ENCODE results near the gene H6PD. TPM values are rescaled to one million over a fixed set of nuclear protein-coding genes. Genes with fewer than 3 reads are reported as not detected.

Gene H6PD
- total and polyA plus RNA-seq, 2 donors (not counting 3 experiments of a cell fraction or from before 2014, with no cell fraction given): 24.5 to 29.0 TPM

GRCh38 chr1:9247894-9248293 is 13.3 kb downstream of the H6PD start:
- dilution Hi-C loops (cut with MboI; ENCODE audit: extremely low pct_ligation_motif_present, low sequenced_read_pairs) (no loop called here), intact Hi-C loops (cut with micrococcal nuclease) (no loop called here)
- TF ChIP-seq, protein P1, sequence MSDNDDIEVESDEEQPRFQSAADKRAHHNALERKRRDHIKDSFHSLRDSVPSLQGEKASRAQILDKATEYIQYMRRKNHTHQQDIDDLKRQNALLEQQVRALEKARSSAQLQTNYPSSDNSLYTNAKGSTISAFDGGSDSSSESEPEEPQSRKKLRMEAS (IDR thresholded peaks at IDR 0.05; ENCODE audit: insufficient read depth, insufficient read length): no peak
- TF ChIP-seq MYC (IDR thresholded peaks at IDR 0.05; ENCODE audit: low read depth, low read length) (no peak), JUN (IDR thresholded peaks at IDR 0.05; ENCODE audit: borderline replicate concordance, insufficient read depth, insufficient read length, low read depth) (no peak)
- Histone ChIP-seq H2AFZ (ENCODE audit: low read depth, low read length) (no peak overlapping the region), H3K9me1 (replicated peaks; ENCODE audit: control insufficient read depth, extremely low read depth, insufficient read depth, low read length) (no peaks in the 10 kb centered on the region), H3K79me2 (ENCODE audit: control insufficient read depth, insufficient read depth, low read length) (no peaks in the 10 kb centered on the region), H3K9me3 (replicated peaks; ENCODE audit: control insufficient read depth, insufficient read depth, low read length) (no peaks in the 10 kb centered on the region), H3K27ac (ENCODE audit: insufficient read depth, low read depth, low read length) (no peak overlapping the region), H4K20me1 (replicated peaks; ENCODE audit: control insufficient read depth, extremely low read depth, insufficient read depth, low read length) (no peaks in the 10 kb centered on the region), H3K4me3 (replicated peaks in 1 of 3; ENCODE audit: insufficient read depth in 1 of 3, low read depth in 1 of 3, low read length in 3 of 3) (no peak overlapping the region), H3K36me3 (ENCODE audit: control insufficient read depth in 2 of 2, extremely low read depth in 1 of 2, insufficient read depth in 2 of 2, low read length in 2 of 2) (peaks cover 0 to 11% of the 10 kb centered on the region in 2 experiments), H3K9ac (replicated peaks; ENCODE audit: extremely low read depth, insufficient read depth, low read length) (no peak overlapping the region), H3K4me2 (ENCODE audit: insufficient read depth, low read length) (no peak overlapping the region), H3K4me1 (ENCODE audit: control insufficient read depth, extremely low read depth, insufficient read depth, low read length) (peaks cover 6% of the 10 kb centered on the region), H3K27me3 (ENCODE audit: control insufficient read depth in 2 of 2, insufficient read depth in 2 of 2, low read length in 2 of 2) (no peaks in the 10 kb centered on the region)
- no TSS peak for BruUV-seq (replicated peaks)
- DNase-seq (ENCODE audit: low read depth, low spot score): no peak
- FAIRE-seq: no peak
- POLR2A ChIA-PET: no interaction called here
- CTCF ChIA-PET: interaction anchor here (1.0 to 3.1 kb wide), 2 partner anchors 9 to 106 kb away, joined by 3 to 17 read pairs; no protein-coding TSS in a partner anchor

DNA sequence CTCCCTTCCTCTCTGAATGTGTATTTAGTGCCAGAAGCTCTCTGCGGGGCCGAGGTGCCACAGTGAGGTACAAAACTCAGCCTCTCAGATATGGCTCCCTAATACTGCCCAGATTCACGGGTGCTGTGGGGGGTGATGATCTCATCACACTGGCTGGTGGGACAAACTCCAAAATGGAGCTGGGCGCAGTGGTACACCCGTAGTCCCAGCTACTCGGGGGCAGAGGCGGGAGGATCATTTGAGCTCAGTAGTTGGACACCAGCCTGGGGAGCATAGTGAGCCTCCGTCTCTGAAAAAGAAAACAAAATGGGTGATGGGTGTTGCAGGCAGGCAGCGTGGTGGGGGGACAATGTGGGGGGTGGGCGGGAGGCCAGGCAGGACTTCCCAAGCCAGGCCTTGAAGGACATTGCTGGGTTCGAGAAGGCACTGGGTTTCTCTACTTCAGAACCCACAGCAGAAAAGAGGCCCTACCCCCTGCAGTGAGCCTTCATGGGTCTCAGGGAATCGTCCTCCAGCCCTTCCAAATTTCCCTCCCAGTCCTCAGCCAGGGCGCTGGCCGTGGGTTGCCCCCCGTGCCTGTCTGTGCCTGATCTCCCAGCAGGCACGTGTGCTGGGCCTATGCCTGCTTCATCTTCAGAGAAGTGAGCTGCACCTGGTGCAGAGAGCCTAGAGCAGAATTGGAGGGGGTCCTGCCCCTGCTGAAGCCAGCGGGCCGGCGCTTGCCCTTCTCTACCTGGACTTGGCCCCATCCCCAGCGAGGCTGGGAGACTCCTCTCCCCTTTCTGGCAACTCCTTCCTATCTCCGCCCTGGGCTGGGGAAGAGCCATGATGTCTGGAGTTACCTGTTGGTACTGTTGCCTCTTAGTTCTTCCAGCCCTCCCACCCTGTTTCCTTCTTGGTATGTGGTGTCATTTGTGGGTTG is 14.0 kb downstream of the H6PD start:
- H3K4me3 ChIP-seq (replicated peaks in 1 of 3; ENCODE audit: insufficient read depth in 1 of 3, low read depth in 1 of 3, low read length in 3 of 3): no peak overlapping the region
- no peak overlapping the region for H3K4me2 ChIP-seq (ENCODE audit: insufficient read depth, low read length)
- H3K9me3 ChIP-seq (replicated peaks; ENCODE audit: control insufficient read depth, insufficient read depth, low read length): no peaks in the 10 kb centered on the region
- no TSS peak for BruUV-seq (replicated peaks)
- peaks cover 6% of the 10 kb centered on the region for H3K4me1 ChIP-seq (ENCODE audit: control insufficient read depth, extremely low read depth, insufficient read depth, low read length)
- peaks cover 0 to 11% of the 10 kb centered on the region in 2 experiments for H3K36me3 ChIP-seq (ENCODE audit: control insufficient read depth in 2 of 2, extremely low read depth in 1 of 2, insufficient read depth in 2 of 2, low read length in 2 of 2)
- no peak overlapping the region for H3K27ac ChIP-seq (ENCODE audit: insufficient read depth, low read depth, low read length)
- dilution Hi-C loops (cut with MboI; ENCODE audit: extremely low pct_ligation_motif_present, low sequenced_read_pairs) (no loop called here), intact Hi-C loops (cut with micrococcal nuclease) (no loop called here)
- ChIA-PET CTCF (interaction anchor here (0.6 to 4.4 kb wide), 5 partner anchors 8 to 210 kb away, joined by 3 to 44 read pairs (median 17); partner anchors contain the start of gene H6PD), POLR2A (no interaction called here)
- no peak for TF ChIP-seq POLR2AphosphoS5 (IDR thresholded peaks at IDR 0.05; ENCODE audit: insufficient read depth, low read depth, low read length)
- TF ChIP-seq, protein P1 (IDR thresholded peaks at IDR 0.05; ENCODE audit: insufficient read depth, insufficient read length): no peak
- no peak for TF ChIP-seq MYC (IDR thresholded peaks at IDR 0.05; ENCODE audit: low read depth, low read length)
- no peak overlapping the region for H2AFZ ChIP-seq (ENCODE audit: low read depth, low read length)
- H3K9me1 ChIP-seq (replicated peaks; ENCODE audit: control insufficient read depth, extremely low read depth, insufficient read depth, low read length): no peaks in the 10 kb centered on the region
- no peak overlapping the region for H3K9ac ChIP-seq (replicated peaks; ENCODE audit: extremely low read depth, insufficient read depth, low read length)
- DNase-seq (ENCODE audit: low read depth, low spot score) (no peak), FAIRE-seq (no peak)
- no peaks in the 10 kb centered on the region for H4K20me1 ChIP-seq (replicated peaks; ENCODE audit: control insufficient read depth, extremely low read depth, insufficient read depth, low read length)
- H3K79me2 ChIP-seq (ENCODE audit: control insufficient read depth, insufficient read depth, low read length): no peaks in the 10 kb centered on the region
- H3K27me3 ChIP-seq (ENCODE audit: control insufficient read depth in 2 of 2, insufficient read depth in 2 of 2, low read length in 2 of 2): no peaks in the 10 kb centered on the region
